Left ventricle myocardium superior (tissue), 1 donor: ENCODE measurements around the gene CLEC12A. TPM values are rescaled to one million over a fixed set of nuclear protein-coding genes. Genes with fewer than 3 reads are reported as not detected.
"Not testable (repeated sequence)": the region's sequence is repeated elsewhere in the genome, so short reads cannot be mapped to it uniquely, and the experiment has no call there.

ENCODE experiments used
- ATAC-seq: fragments of 200-7000 bp; cut with Tn5 transposase; one replicate; pipeline ENCODE4 v1.9.1; 2020; ENCODE audit warnings: mild to moderate bottlenecking, moderate library complexity
- DNase-seq: peaks from one replicate; pipeline ENCODE4 v3.0.0-alpha.2; 2020
- intact Hi-C: fragments of 100-400 bp; cut with micrococcal nuclease; formaldehyde crosslinking; loops from one replicate; pipeline ENCODE4 v1.11.0; 2022
- long read RNA-seq: library from polyadenylated mRNA; unstranded; transcript quantifications from one replicate; pipeline ENCODE4 v2.0.0, GENCODE V29; 2021
- total RNA-seq: library from RNA; stranded (reverse); fragmentation: NEBNext Ultra II Directional; extraction: Animal tissue kit (Norgen Biotek cat#: 25700); gene quantifications from one replicate; pipeline ENCODE4 v1.2.1, GENCODE V29; 2021
- donor health status: DM: no; HTN: yes; CAD: no; lungs with severe emphysema.

Gene CLEC12A
- total RNA-seq, result 4.9 TPM
- long read RNA-seq, partial matches to known transcripts, result 0 of 4 reads
- long read RNA-seq, other reads (novel, unspliced or antisense), result 2 of 4 reads

DNA sequence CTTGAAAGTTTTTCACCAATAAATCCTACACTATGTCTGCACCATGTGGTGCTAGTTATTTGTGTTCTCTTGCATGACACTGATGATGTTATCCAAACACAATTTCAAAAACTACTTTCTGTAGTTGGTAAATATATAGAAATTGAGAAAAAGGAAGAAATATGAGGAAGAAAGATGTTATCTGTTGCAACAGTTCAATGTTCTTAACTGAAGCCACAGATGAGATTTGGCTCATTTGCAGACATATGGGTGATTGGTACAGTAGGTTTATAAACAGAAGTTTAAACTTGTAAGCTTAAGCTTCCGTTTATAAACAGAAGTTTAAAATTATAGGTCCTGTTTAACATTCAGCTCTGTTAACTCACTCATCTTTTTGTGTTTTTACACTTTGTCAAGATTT lies at the start of gene CLEC12A:
CLEC12A (plus strand) TSS at position 229 of the 400 bp plus-strand sequence. CDS start 188 bp downstream, outside the sequence.
- DNase-seq (no peak), ATAC-seq (no peak)
- intact Hi-C loops, result no loop called here

DNA sequence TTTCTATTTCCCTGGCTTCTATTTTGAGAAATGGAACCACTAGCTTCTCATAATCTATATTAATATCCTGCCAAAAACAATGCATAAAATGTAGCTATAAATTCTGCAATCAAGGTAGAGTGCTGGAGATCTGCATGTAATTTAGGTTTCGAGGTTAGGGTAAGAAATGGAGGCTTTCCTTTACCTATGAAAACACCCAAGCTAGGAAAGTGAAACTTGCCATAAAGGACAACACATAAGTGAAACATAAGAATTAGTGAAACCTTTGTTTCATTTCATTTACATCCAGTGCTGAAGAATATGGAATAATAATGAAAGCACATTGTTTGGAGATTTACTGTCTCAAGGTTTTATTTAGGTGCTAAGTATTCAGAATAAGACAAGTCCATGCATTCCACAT lies 48.8 kb upstream of the CLEC12A start:
- no peak for DNase-seq
- no peak for ATAC-seq
- intact Hi-C loops, result loop anchor here (10.0 kb wide), 1 partner anchor 108 kb away; no protein-coding TSS in a partner anchor

DNA sequence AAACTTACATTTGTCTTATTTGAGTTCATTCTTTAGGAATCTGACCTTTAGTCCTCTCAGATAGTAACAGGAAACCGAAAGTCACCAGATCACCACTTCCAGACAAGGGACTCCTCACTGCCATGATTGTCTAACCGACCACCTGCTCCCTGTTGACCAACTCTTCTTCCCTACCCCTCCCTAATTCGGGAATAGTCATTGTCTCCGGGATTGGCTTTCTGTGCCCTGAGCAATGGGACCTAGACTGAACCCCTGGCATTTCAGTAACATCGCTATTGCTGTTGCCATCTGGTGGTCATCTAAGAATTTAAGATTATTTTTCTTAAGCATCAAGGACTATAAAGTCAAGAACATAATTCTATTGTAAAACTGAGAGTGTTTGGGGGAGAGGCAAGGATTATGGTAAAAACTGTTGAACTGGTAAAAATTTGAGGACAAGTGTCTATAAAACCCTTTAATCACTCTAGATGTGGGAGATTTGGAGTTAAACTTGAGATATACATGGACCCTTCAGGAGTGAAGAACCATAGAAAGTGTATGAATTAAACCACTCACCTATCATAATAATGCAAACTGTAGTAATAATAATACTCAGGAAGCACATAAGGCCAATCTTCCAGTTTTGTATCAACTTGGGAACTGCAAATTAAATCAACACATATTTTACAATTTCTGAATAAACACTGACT lies 45.4 kb upstream of the CLEC12A start:
- peak; percentile 27 for ATAC-seq
- no peak for DNase-seq
- intact Hi-C loops, result loop anchor here (2.0 to 10.0 kb wide), 2 partner anchors 111 to 175 kb away; no protein-coding TSS in a partner anchor

DNA sequence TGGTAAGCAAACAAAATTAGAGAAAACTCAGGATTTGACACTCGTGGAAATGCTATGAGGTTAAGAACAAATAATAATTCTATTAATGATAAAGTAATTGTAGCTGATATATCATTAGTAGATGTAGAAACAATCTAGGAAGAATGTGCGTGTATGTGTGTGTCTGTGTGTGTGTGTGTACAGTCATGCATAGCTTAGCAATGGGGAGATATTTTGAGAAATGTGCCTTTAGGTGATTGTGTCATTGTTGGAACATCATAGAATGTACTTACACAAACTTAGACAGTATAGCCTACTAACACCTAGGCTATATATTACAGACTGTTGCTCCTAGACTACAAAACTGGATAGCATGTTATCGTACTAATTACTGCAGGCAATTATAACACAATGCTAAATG lies 44.3 kb upstream of the CLEC12A start:
- no peak for ATAC-seq
- intact Hi-C loops, result loop anchor here (2.0 to 10.0 kb wide), 2 partner anchors 112 to 176 kb away; no protein-coding TSS in a partner anchor
- DNase-seq, result no peak

DNA sequence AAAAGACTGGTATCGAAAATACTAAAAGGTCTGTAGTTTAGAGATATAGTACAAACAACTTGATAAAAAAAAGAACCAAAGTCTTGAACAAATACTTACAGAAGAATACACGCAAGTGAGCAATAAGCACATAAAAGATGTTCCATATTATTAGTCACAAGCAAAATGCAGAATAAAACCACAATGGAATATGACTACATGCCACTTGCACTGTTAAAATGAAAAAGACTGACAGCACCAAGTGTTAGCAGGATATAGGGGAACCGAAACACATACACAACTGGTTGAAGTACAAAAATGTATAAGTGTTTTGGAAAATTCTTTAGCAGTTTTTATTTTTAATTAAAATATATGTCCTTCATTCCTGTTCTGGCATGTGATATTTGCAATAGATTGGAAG lies 42.6 kb upstream of the CLEC12A start:
- DNase-seq (no peak), ATAC-seq (no peak)
- intact Hi-C loops, result loop anchor here (10.0 kb wide), 1 partner anchor 114 kb away; no protein-coding TSS in a partner anchor

DNA sequence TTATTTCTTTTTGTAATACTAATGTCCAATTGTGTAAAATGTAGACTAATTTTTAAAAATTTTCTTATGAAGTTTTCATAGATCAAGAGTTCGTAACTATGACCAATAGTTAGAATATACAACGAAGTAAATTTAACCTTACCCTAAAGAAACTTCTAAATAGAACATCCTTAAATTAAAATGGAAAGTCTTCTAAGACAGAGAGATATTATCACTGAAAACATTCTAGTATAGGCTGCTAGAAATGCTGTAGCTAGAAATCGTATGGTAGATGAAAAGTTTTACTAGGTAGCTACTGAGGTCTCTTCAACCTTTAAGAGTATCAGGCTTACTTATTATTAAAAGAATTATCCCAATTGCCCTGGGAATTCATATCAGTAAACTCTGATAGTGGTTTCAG lies 40.0 kb upstream of the CLEC12A start:
- ATAC-seq (no peak), DNase-seq (no peak)
- intact Hi-C loops, result no loop called here

DNA sequence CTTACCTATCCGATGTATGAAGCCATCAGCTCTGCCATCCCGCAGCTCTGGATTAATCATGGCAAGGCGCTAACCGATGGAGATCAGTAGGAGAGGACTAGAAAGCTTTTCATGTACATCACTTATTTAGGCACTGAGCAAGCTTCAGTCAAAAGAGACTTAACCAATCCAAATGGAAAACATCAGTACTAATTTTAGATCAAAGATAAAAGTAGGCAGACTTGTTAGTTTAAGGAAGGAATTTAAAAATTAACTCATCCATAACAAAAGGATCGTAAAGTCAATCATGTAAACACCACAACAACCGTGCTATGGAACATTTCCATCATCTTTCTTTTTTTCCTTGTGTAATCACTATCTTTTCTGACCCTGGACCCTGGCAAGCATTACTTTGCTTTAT lies 38.9 kb upstream of the CLEC12A start, which contains the start of gene CLEC2A:
CLEC2A (minus strand) TSS at position 101 of the 400 bp plus-strand sequence; CDS start at position 60, 41 bp downstream.
- intact Hi-C loops, result no loop called here
- DNase-seq, result no peak
- no peak for ATAC-seq

DNA sequence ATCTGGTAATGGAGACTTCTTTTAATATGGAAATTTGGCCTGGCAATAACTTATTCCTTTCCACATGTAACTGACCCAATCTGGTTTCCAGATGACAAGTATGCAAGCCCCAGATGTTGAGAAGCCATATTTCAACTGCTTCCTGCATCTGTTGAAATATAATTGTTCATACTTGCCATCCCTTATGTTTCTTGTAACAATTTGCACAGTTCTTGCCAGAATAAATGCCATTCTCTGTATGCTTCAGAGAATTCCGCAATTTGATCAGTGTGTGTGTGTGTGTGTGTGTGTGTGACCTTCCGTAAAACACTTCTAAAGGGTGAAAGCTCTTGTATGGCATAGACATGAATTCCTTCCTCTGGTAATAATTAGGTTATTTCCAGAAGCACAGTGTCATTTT lies 37.3 kb upstream of the CLEC12A start:
- intact Hi-C loops, result no loop called here
- DNase-seq (no peak), ATAC-seq (no peak)

DNA sequence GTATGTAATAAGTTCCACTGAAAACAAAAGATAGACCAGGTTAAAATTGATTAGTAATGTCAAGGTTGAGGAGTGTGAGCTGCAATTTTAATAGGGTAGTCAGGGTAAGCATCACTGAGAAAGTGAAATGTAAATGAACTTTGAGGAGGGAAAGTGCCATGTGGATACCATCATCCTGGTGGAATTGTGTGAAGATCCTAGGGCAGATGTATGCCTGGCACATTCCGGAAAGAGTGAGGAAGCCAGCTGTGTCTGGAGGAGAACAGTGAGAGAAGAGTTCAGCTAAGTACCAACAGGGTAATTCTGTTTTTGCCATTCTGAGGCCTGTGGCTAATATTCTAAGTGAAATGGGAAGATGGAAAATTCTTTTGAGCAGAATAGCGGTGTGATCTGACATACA lies 36.2 kb upstream of the CLEC12A start:
- intact Hi-C loops, result no loop called here
- no peak for DNase-seq
- ATAC-seq, result no peak

DNA sequence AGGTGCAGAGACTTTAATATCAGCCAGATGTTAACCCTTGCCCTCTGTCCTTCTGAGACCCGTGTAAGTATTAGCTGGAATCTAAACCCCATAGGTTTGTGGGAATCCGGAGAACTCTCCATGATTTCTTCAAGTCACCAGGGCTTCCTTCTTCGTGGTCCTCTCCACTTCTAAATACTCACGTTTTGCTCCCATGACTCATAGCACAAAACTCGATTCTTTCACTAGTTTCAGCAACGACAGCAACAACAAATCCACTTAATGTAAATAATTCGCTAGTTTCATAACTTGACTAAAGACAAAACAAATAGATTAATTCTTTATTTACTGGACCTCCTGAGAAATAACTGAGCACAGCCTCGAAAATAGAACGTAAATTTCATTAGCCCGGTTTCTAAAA lies 34.6 kb upstream of the CLEC12A start:
- intact Hi-C loops, result no loop called here
- DNase-seq (no peak), ATAC-seq (no peak)

DNA sequence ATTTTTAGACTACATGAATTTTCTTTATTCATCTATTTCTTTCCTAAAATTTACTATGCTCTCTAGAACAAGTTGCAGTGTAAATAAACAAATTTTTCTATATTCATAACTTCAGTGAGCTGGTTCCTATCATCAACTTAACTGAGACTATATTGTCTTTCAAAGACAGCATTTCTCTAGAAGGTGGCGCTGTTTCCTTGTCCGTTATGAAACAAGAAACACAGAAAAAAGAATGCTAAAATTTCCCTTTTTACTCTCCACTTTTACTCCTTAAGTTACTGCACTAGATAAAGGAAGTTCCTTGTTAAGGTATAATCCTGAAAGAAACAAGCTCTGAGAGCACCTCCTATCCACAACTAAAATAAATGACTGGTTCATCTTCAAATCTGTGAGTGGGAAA lies 30.8 kb upstream of the CLEC12A start:
- intact Hi-C loops, result no loop called here
- DNase-seq (no peak), ATAC-seq (no peak)

DNA sequence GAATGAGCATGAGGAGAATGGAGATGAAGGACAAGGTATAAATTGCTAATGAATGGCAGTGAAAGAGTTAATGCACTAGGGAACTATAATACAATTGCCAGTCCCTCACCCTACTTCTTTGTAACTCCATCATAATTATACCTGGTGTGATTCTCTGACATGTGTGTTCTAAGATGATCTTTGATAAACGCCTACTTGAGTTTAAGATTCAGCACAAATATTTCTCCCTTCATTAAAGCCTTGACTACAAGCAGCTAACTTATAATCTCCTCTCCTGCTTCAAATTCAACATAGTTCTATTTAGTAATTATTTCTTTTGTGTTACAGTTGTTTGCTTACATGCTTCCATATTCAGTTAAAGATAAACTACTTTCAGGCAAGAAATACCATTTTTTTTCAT lies 29.4 kb upstream of the CLEC12A start:
- ATAC-seq (no peak), DNase-seq (no peak)
- intact Hi-C loops, result no loop called here

DNA sequence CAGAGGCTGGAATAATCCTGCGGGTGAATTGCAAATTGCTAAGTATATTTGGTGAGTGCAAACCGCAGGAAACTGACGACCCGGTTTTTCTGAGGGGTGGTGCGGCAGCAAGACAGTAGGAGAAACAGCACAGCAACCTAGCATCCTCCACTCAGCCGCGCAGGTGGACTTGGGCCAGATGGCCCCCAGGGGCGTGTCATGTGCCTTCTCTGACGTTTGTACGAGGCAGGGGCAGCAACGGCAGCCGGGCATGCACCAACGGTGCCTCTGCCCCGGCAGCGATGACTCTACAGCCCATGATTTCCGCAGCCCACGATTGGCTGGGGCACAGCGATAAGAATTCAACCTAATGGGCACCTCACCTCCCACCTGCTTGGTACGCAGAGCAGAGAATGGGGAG lies 28.0 kb upstream of the CLEC12A start:
- ATAC-seq (no peak), DNase-seq (no peak)
- intact Hi-C loops, result no loop called here

DNA sequence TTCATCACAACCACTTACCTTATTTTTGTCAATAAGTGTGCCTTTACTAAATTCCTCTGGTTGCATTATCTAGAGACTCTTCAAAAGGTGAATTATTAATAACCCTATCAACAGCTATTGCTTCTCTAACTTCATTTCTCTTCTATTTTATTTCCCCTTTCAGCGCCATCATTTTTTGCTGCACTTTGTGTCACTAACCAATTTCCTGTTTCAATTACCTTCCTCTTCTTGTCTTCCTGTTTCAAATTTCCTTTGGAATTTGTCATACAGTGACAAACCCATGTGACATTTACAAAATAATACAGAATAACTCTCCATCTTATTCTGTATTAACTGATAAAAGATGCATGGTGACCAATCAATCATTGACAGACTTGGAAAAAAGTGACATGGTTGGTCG lies 26.8 kb upstream of the CLEC12A start:
- DNase-seq (no peak), ATAC-seq (no peak)
- intact Hi-C loops, result no loop called here

DNA sequence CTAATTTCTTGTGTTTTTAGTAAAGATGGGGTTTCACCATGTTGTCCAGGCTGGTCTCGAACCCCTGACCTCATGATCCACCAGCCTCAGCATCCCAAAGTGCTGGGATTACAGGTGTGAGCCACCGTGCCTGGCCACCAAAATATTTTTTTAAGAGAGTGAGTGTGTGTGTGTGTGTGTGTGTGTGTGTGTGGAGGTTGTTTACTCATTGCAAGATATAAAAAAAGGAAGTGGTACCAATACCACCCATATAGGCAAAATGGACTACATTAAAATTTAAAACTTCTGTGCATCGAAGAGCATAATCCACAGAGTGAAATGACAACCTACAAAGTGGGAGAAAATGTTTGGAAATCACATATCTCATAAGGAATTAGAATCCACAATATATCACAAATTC lies 23.5 kb upstream of the CLEC12A start:
- DNase-seq (no peak), ATAC-seq (no peak)
- intact Hi-C loops, result no loop called here

DNA sequence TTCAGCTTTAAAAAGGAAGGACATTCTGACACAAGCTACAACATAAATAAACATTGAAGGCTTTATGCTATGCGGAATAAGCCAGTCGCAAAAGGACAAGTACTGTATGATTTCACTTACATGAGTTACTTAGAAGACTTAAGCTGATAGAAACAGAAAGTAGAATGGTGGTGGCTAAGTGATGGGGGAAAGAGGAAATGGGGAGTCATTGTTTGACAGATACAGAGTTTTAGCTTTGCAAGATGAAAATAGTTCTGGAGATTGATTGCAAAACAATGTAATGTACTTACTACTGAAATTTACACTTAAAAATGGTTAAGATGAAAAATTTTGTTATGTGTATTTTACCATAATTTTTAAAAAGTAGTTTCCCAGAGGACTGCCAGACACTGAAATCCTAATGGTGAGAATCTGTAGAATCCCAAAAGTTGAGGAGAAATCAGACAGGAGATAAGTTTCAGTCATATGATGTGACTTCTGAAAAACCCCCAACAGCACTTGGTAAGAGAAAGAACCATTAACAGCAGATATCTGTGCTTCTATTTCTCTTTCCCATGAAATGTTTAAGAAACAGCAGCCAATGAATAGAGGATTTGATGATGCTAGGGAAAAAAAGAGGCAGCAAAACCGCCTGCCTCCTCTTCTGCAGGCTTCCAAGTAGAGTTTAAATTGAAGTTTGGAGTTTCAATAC lies 22.5 kb upstream of the CLEC12A start:
- intact Hi-C loops, result no loop called here
- DNase-seq, result no peak
- ATAC-seq, result no peak

DNA sequence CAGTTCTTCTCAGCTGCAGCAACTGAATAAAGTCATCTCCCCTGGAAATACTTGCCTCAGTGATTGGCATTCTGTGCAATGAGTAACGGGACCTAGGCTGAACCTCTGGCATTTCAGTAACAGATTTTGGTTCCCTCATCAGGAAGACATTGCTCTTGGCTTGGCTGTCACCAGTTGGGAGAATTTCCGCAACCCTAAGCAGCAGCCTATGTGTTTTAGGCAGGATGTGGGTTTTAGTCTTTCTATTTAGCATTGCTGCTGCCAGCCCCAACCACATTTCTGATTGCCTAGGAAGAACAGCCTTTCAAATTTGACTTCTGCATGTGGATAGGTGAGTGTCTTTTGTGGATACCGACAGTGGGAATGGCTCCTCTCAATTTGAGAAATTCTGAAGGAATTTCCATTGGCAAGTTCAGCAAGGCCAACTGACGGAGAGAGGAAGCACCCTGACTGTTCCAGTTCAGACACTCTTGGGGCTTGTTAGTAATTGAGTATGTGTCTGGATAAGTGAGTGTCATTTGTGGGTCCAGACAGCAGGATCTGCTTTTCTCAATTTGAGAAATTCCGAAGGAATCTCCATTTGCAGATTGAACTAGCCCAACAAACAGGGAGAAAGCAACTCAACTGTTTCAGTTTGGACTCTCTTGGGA lies 20.1 kb upstream of the CLEC12A start:
- intact Hi-C loops, result no loop called here
- DNase-seq (no peak), ATAC-seq (no peak)

DNA sequence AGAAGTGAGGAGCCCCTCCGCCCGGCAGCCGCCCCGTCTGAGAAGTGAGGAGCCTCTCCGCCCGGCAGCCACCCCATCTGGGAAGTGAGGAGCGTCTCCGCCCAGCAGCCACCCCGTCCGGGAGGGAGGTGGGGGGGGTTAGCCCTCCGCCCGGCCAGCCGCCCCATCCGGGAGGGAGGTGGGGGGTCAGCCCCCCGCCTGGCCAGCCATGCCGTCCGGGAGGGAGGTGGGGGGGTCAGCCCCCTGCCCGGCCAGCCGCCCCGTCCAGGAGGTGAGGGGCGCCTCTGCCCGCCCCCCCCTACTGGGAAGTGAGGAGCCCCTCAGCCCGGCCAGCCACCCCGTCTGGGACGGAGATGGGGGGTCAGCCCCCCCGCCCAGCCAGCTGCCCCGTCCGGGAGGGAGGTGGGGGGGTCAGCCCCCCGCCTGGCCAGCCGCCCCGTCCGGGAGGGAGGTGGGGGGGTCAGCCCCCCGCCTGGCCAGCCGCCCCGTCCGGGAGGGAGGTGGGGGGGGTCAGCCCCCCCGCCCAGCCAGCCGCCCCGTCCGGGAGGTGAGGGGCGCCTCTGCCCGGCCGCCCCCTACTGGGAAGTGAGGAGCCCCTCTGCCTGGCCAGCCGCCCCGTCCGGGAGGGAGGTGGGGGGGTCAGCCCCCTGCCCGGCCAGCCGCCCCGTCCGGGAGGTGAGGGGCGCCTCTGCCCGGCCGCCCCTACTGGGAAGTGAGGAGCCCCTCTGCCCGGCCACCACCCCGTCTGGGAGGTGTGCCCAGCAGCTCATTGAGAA lies 18.1 kb upstream of the CLEC12A start:
- intact Hi-C loops, ATAC-seq, DNase-seq: not testable (repeated sequence)

DNA sequence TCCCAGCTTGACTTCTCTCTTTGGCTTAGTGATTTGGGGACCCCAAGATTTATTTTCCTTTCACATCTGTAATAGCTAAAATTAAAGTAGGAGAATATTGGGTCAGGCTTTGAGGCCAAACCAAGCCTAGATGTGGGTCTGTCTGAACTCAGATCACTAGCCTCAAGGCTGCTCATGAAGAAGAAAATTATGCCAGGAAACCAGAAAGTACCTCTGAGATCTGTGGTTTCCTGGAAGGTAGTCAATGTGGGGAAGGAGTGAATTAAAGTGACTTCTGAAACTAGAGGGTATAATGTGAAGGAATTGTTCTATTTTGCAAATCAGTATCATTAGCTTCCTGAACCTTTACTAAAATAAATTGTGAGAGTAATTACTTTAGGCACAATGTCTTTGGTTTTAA lies 13.4 kb upstream of the CLEC12A start:
- intact Hi-C loops, result no loop called here
- ATAC-seq, result no peak

More for the DNA sequence above, 13.4 kb upstream of the CLEC12A start:
- no peak for DNase-seq
